ENCODE measurements around the gene BLID.

Gene BLID

GRCh38 chr11:122114976-122115375 is 1.0 kb downstream of the BLID start:
- Histone ChIP-seq H3K36me3 (ENCODE audit: control insufficient read depth in 2 of 2, insufficient read depth in 1 of 2, low read length in 2 of 2) (no peaks in the 10 kb centered on the region), H3K4me3 (ENCODE audit: low read depth, low read length) (no peak overlapping the region), H3K4me1 (ENCODE audit: control insufficient read depth, insufficient read depth, low read length) (no peaks in the 10 kb centered on the region), H3K27ac (ENCODE audit: extremely low read depth, low read depth, low read length) (no peak overlapping the region), H3K9me3 (ENCODE audit: control insufficient read depth, insufficient read depth, low read depth, low read length) (no peaks in the 10 kb centered on the region)
- POLR2A ChIA-PET: no interaction called here
- TF ChIP-seq ZNF19 (tag by site-specific recombination; IDR thresholded peaks at IDR 0.05; ENCODE audit: low read depth) (no peak), ZNF16 (tag by site-specific recombination; IDR thresholded peaks at IDR 0.05; ENCODE audit: low read depth) (no peak), ZNF624 (tag by site-specific recombination; IDR thresholded peaks at IDR 0.05) (no peak), SP7 (tag by site-specific recombination; IDR thresholded peaks at IDR 0.05) (no peak), ZNF558 (tag by site-specific recombination; IDR thresholded peaks at IDR 0.05) (no peak), SCRT2 (tag by site-specific recombination; IDR thresholded peaks at IDR 0.05) (no peak), ZNF580 (tag by site-specific recombination; IDR thresholded peaks at IDR 0.05) (no peak), ZEB2 (tag by site-specific recombination; IDR thresholded peaks at IDR 0.05) (no peak), BCL6B (tag by site-specific recombination; IDR thresholded peaks at IDR 0.05) (no peak), ZNF433 (tag by site-specific recombination; IDR thresholded peaks at IDR 0.05; ENCODE audit: low read depth) (no peak), MEIS1 (CRISPR knock-in tag; IDR thresholded peaks at IDR 0.05; ENCODE audit: borderline replicate concordance) (no peak), ZNF426 (tag by site-specific recombination; IDR thresholded peaks at IDR 0.05) (no peak)
- TF ChIP-seq, protein P1, sequence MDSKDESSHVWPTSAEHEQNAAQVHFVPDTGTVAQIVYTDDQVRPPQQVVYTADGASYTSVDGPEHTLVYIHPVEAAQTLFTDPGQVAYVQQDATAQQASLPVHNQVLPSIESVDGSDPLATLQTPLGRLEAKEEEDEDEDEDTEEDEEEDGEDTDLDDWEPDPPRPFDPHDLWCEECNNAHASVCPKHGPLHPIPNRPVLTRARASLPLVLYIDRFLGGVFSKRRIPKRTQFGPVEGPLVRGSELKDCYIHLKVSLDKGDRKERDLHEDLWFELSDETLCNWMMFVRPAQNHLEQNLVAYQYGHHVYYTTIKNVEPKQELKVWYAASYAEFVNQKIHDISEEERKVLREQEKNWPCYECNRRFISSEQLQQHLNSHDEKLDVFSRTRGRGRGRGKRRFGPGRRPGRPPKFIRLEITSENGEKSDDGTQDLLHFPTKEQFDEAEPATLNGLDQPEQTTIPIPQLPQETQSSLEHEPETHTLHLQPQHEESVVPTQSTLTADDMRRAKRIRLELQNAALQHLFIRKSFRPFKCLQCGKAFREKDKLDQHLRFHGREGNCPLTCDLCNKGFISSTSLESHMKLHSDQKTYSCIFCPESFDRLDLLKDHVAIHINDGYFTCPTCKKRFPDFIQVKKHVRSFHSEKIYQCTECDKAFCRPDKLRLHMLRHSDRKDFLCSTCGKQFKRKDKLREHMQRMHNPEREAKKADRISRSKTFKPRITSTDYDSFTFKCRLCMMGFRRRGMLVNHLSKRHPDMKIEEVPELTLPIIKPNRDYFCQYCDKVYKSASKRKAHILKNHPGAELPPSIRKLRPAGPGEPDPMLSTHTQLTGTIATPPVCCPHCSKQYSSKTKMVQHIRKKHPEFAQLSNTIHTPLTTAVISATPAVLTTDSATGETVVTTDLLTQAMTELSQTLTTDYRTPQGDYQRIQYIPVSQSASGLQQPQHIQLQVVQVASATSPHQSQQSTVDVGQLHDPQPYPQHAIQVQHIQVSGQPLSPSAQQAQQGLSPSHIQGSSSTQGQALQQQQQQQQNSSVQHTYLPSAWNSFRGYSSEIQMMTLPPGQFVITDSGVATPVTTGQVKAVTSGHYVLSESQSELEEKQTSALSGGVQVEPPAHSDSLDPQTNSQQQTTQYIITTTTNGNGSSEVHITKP (tag by site-specific recombination; IDR thresholded peaks at IDR 0.05): no peak
- CTCF ChIA-PET: interaction anchor here (0.6 to 4.6 kb wide), 18 partner anchors 7 to 496 kb away, joined by 3 to 25 read pairs (median 4); no protein-coding TSS in a partner anchor

- ChIA-PET POLR2A (no interaction called here), CTCF (interaction anchor here (0.6 to 4.6 kb wide), 16 partner anchors 8 to 495 kb away, joined by 3 to 25 read pairs (median 4); no protein-coding TSS in a partner anchor)
- H3K27ac ChIP-seq (ENCODE audit: extremely low read depth, low read depth, low read length): no peak overlapping the region
- no peaks in the 10 kb centered on the region for H3K36me3 ChIP-seq (ENCODE audit: control insufficient read depth in 2 of 2, insufficient read depth in 1 of 2, low read length in 2 of 2)
- no peaks in the 10 kb centered on the region for H3K9me3 ChIP-seq (ENCODE audit: control insufficient read depth, insufficient read depth, low read depth, low read length)
- no peaks in the 10 kb centered on the region for H3K4me1 ChIP-seq (ENCODE audit: control insufficient read depth, insufficient read depth, low read length)
- H3K4me3 ChIP-seq (ENCODE audit: low read depth, low read length): no peak overlapping the region
- TF ChIP-seq BCL11A (tag by site-specific recombination; IDR thresholded peaks at IDR 0.05; ENCODE audit: low read depth) (no peak), ZNF600 (tag by site-specific recombination; IDR thresholded peaks at IDR 0.05) (no peak), ZNF610 (tag by site-specific recombination; IDR thresholded peaks at IDR 0.05; ENCODE audit: borderline replicate concordance) (no peak), ZNF394 (tag by site-specific recombination; IDR thresholded peaks at IDR 0.05; ENCODE audit: borderline replicate concordance) (no peak), MZF1 (tag by site-specific recombination; IDR thresholded peaks at IDR 0.05; ENCODE audit: borderline replicate concordance) (no peak), ZBTB1 (tag by site-specific recombination; IDR thresholded peaks at IDR 0.05) (no peak), ZNF274 (IDR thresholded peaks at IDR 0.05; ENCODE audit: low read length) (no peak), ZNF274 (tag by site-specific recombination; IDR thresholded peaks at IDR 0.05; ENCODE audit: borderline replicate concordance) (no peak), OVOL3 (tag by site-specific recombination; IDR thresholded peaks at IDR 0.05) (no peak), HOXC10 (CRISPR knock-in tag; IDR thresholded peaks at IDR 0.05) (no peak), ZSCAN30 (tag by site-specific recombination; IDR thresholded peaks at IDR 0.05) (no peak), ZNF580 (tag by site-specific recombination; IDR thresholded peaks at IDR 0.05) (no peak), CTCF (tag by site-specific recombination; IDR thresholded peaks at IDR 0.05) (no peak)
These were observed 1.9 kb downstream of the BLID start for GRCh38 chr11:122113836-122114825.
